Lower lobe of right lung (tissue), 2 donors: ENCODE data around the gene MISP. TPM values are rescaled to one million over a fixed set of nuclear protein-coding genes. Genes with fewer than 3 reads are reported as not detected.

Experiments used
- ATAC-seq, 2 donors: fragments of 200-7000 bp; cut with Tn5 transposase; one replicate each; pipeline ENCODE4 v1.9.1; 2020 to 2022; ENCODE audit warnings: mild to moderate bottlenecking in 2 of 2, moderate library complexity in 2 of 2
- DNase-seq: peaks from one replicate; pipeline ENCODE4 v3.0.0-alpha.2; 2020
- H3K27ac ChIP-seq: fragments of 200-600 bp; one replicate; pipeline ENCODE4 v1.8.0; 2022
- H3K27me3 ChIP-seq: fragments of 200-600 bp; one replicate; pipeline ENCODE4 v1.8.0; 2022; ENCODE audit warnings: low read depth
- H3K36me3 ChIP-seq: fragments of 200-600 bp; one replicate; pipeline ENCODE4 v1.8.0; 2022; ENCODE audit warnings: mild to moderate bottlenecking
- H3K4me1 ChIP-seq: fragments of 200-600 bp; one replicate; pipeline ENCODE4 v1.8.0; 2022
- H3K4me3 ChIP-seq: fragments of 200-600 bp; one replicate; pipeline ENCODE4 v1.8.0; 2022; ENCODE audit warnings: mild to moderate bottlenecking
- H3K9me3 ChIP-seq: fragments of 200-600 bp; one replicate; pipeline ENCODE4 v1.8.0; 2022
- intact Hi-C: fragments of 100-400 bp; cut with DNase I; formaldehyde crosslinking; loops from one replicate; pipeline ENCODE4 v1.11.0; 2022
- total RNA-seq: library from RNA; stranded (reverse); fragmentation: NEBNext Ultra II Directional; extraction: Animal tissue kit (Norgen Biotek cat#: 25700); gene quantifications from one replicate; pipeline ENCODE4 v1.2.1, GENCODE V29; 2021
- TF ChIP-seq, protein P1 (sequence below): fragments of 200-600 bp; IDR thresholded peaks from one replicate; pipeline ENCODE4 v1.8.0; 2022; ENCODE audit warnings: antibody characterized with exemption, mild to moderate bottlenecking
- donor health status: DM: no; HTN: yes; CAD: no; lungs with severe emphysema.

MISP gene
- total RNA-seq, 1 donor from 2014 or later: 8.9 TPM

DNA sequence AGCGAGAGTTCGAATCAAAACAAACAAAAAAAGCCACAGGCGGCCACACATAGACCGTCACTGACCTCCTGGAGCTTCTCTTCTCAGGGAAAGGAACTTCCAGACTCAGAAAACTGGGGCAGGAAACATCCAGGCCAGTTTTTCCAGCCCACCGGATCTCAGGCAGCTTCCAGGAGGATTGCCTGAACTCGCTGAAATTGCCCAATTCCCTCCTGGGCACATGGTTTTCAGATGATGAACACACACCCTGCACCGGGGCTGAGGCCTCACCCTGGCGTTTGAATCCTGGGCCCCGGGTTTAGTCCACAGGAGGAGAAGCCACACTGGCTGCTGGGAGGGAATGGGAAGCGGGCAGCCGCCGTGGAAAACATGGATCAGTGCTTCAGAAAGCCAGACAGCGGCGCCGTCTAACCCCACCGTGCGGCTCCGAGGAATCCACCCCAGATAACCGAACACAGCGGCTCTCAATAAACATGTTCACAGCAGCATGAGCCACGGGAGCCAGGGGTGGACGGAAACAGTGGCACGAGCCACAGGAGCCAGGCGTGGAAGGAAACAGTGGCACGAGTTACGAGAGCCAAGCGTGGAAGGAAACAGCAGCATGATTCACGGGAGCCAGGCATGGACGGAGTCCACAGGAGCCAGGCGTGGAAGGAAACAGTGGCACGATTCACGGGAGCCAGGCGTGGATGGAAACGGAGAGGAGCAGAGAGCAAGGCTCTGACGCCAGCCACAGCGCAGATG, 28.2 kb downstream of the MISP start:
- DNase-seq (no peak), ATAC-seq (peak; percentile 30 to 40)
- peak overlapping the region; percentile 62 for H3K27ac ChIP-seq
- H3K4me3 ChIP-seq: no peak overlapping the region
- H3K4me1 ChIP-seq: peaks cover 32% of the 10 kb centered on the region
- H3K27me3 ChIP-seq: no peaks in the 10 kb centered on the region
- intact Hi-C loops: loop anchor here (5.0 to 10.0 kb wide), 2 partner anchors 128 to 206 kb away; partner anchors contain the start of gene WDR18
- H3K9me3 ChIP-seq: no peaks in the 10 kb centered on the region
- no peaks in the 10 kb centered on the region for H3K36me3 ChIP-seq
- TF ChIP-seq, protein P1, sequence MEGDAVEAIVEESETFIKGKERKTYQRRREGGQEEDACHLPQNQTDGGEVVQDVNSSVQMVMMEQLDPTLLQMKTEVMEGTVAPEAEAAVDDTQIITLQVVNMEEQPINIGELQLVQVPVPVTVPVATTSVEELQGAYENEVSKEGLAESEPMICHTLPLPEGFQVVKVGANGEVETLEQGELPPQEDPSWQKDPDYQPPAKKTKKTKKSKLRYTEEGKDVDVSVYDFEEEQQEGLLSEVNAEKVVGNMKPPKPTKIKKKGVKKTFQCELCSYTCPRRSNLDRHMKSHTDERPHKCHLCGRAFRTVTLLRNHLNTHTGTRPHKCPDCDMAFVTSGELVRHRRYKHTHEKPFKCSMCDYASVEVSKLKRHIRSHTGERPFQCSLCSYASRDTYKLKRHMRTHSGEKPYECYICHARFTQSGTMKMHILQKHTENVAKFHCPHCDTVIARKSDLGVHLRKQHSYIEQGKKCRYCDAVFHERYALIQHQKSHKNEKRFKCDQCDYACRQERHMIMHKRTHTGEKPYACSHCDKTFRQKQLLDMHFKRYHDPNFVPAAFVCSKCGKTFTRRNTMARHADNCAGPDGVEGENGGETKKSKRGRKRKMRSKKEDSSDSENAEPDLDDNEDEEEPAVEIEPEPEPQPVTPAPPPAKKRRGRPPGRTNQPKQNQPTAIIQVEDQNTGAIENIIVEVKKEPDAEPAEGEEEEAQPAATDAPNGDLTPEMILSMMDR: no peak

DNA sequence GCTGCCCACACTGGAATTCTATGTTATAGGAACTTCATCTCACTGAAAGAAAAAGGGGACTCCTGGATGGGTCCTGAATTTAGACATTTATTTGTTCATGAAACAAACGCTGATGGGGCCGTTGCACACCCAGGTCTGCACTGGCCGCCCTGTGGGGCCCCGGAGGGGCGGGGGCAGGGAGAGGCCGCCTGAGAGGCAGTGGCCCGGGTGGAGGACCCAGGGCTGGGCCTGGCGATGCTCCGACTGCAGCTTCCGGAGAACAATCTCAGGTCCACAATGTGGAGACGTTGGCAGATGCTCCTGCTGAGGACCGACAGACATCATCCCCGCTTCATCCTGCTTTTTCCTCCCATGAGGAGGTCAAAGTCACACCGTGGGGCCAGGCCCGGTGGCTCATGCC, 30.0 kb downstream of the MISP start:
- Histone ChIP-seq H3K4me3 (no peak overlapping the region), H3K27ac (peak overlapping the region; percentile 20), H3K36me3 (no peaks in the 10 kb centered on the region), H3K9me3 (no peaks in the 10 kb centered on the region), H3K4me1 (peaks cover 40% of the 10 kb centered on the region), H3K27me3 (no peaks in the 10 kb centered on the region)
- intact Hi-C loops: no loop called here
- no peak for ATAC-seq
- DNase-seq: no peak
- TF ChIP-seq, protein P1: no peak

DNA sequence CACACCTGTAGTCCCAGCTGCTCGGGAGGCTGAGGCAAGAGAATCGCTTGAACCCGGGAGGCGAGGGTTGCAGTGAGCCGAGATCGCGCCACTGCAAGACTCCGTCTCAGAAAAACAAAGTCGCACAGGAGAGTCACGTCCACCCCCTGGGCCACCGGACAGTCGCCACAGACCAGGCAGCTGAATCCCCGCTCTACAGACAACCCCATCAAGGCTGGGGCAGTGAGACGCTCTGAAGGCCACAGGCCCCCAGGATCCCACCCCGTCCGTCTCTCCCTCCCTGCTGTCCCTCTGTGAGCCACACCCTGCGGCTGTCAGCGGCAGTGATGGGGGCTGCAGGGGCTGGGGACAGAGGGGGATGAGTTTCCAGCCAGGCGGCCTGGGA, 30.9 kb downstream of the MISP start:
- intact Hi-C loops: no loop called here
- TF ChIP-seq, protein P1: no peak
- H3K4me1 ChIP-seq: peaks cover 40% of the 10 kb centered on the region
- DNase-seq (no peak), ATAC-seq (no peak)
- no peaks in the 10 kb centered on the region for H3K9me3 ChIP-seq
- no peaks in the 10 kb centered on the region for H3K36me3 ChIP-seq
- H3K27me3 ChIP-seq: no peaks in the 10 kb centered on the region
- peak overlapping the region; percentile 52 for H3K4me3 ChIP-seq
- H3K27ac ChIP-seq: peak overlapping the region; percentile 83

DNA sequence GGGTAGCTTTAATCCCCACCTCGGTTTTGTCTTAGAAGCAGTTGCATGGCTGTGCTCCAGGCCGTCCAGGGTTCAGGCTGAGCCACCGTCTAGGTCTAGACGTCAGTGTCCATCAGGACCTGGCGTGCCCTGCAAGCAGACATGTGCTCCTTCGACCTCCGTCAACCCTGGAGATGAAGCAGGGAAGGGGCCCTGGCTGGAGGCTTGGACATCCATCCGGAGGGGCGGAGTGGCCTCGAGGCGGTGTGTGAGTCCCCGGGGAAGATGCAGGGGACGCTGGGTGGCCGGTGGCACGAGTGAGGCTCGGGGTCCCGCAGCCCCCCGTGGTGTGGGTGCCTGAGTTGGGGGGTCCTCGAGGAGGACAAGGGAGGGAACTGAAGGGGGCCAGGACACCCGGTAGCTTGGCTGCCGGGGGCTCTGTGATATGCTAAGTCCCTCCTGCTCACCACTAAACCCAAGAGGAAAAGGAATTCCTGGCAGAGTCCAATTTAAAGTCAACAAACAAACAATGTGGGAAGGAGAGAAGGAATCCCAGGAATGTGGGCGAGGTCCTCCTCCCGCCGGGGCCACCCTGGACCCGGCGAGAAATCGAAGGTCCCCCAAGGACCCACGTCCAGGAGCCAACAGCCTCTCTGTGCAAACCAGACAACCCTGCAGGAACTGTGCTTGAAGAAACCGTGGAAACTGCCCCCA, 31.4 kb downstream of the MISP start:
- H3K4me3 ChIP-seq: peak overlapping the region; percentile 52
- peak overlapping the region; percentile 83 for H3K27ac ChIP-seq
- peak; percentile 72 to 82 for ATAC-seq
- TF ChIP-seq, protein P1: no peak
- intact Hi-C loops: no loop called here
- H3K9me3 ChIP-seq: no peaks in the 10 kb centered on the region
- DNase-seq: no peak
- H3K36me3 ChIP-seq: no peaks in the 10 kb centered on the region
- no peaks in the 10 kb centered on the region for H3K27me3 ChIP-seq
- H3K4me1 ChIP-seq: peaks cover 40% of the 10 kb centered on the region

DNA sequence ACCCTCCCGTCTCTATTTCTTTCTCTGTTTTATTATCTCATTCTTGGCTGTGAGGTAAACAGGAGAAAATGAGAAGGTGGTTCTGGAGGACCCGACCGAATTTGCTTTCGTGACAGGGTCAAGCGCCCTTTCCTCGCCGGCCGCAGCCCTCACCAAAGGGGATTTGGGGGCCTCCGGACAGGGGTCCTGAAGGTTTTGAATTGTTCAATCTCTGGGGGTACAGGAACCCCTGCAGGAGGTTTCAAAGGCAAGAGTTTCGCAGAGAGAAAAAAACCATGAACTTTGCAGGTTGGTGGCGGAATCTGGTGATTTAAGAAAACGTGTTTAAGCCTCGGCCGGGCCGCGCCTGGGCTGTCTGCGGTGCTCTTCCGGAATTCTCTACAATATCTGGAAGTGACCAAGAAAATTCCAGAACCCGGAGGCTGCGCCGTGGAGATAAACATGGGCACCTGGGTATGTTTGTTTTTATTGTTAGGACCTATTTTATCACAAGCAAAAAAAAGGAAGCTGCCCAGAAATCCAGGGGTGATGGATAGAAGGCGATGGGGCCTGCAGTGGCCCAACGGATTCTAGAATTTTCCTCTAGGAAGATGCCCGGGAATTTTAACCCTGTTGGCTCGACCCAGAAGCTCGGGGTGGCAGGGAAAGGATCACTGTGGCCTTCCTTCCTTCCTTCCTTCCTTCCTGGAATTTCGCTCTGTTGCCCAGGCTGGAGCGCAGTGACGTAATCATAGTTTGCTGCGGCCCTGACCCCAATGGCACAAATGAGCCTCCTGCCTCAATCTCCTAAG, 32.2 kb downstream of the MISP start:
- peaks cover 6% of the 10 kb centered on the region for H3K36me3 ChIP-seq
- intact Hi-C loops: no loop called here
- no peaks in the 10 kb centered on the region for H3K9me3 ChIP-seq
- ATAC-seq (peak; percentile 53 to 72), DNase-seq (no peak)
- H3K27me3 ChIP-seq: no peaks in the 10 kb centered on the region
- H3K27ac ChIP-seq: peak overlapping the region; percentile 83
- TF ChIP-seq, protein P1: no peak
- H3K4me3 ChIP-seq: peak overlapping the region; percentile 52
- peaks cover 46% of the 10 kb centered on the region for H3K4me1 ChIP-seq
